ENCODE results near the gene HPN.

DNA sequence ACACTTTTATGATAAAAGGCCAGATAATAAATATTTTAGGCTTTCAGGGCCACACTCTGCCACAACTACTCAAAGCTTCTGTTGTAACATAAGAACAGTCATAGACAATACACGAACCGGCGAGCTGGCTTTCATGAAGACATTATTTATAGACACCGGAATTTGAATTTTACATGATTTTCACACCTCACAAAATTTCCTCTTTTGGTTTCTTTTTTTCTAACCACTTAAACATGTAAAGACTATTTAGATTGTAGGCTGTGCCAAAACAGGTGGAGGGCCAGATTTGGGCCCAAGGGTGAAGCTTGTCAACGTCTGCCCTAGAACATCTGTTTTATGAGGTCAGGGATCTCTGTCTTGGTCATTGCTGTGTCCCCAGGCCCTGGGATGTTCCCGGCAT lies 44.4 kb downstream of the HPN start:
- TF ChIP-seq, protein P1, sequence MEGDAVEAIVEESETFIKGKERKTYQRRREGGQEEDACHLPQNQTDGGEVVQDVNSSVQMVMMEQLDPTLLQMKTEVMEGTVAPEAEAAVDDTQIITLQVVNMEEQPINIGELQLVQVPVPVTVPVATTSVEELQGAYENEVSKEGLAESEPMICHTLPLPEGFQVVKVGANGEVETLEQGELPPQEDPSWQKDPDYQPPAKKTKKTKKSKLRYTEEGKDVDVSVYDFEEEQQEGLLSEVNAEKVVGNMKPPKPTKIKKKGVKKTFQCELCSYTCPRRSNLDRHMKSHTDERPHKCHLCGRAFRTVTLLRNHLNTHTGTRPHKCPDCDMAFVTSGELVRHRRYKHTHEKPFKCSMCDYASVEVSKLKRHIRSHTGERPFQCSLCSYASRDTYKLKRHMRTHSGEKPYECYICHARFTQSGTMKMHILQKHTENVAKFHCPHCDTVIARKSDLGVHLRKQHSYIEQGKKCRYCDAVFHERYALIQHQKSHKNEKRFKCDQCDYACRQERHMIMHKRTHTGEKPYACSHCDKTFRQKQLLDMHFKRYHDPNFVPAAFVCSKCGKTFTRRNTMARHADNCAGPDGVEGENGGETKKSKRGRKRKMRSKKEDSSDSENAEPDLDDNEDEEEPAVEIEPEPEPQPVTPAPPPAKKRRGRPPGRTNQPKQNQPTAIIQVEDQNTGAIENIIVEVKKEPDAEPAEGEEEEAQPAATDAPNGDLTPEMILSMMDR (IDR thresholded peaks at IDR 0.05; ENCODE audit: extremely low read depth in 1 of 2, insufficient read depth in 1 of 2, low read depth in 1 of 2, low read length in 2 of 2), result no peak
- no peak for TF ChIP-seq FOS (IDR thresholded peaks at IDR 0.05; ENCODE audit: borderline replicate concordance, insufficient read depth, low read length)
- TF ChIP-seq POLR2AphosphoS5 (IDR thresholded peaks at IDR 0.05; ENCODE audit: insufficient read depth, low read depth, low read length), result no peak
- no peak for TF ChIP-seq EZH2 (IDR thresholded peaks at IDR 0.05; ENCODE audit: borderline replicate concordance, low read depth, low read length, severe bottlenecking)
- no peak for TF ChIP-seq POLR2A (IDR thresholded peaks at IDR 0.05; ENCODE audit: low read depth, low read length)
- TF ChIP-seq JUN (IDR thresholded peaks at IDR 0.05; ENCODE audit: borderline replicate concordance, insufficient read depth, insufficient read length, low read depth), result no peak
- no peak for TF ChIP-seq MAX (IDR thresholded peaks at IDR 0.05; ENCODE audit: insufficient read depth, insufficient read length)
